HG03103 (cell line): Measurements from ENCODE around the gene IREB2.
"Not testable (repeated sequence)": the region's sequence is repeated elsewhere in the genome, so short reads cannot be mapped to it uniquely, and the experiment has no call there.

ENCODE experiments used
- ATAC-seq: cut with Tn5 transposase; IDR thresholded peaks from one replicate; pipeline ENCODE4 v1.9.1; 2021; ENCODE audit warnings: low read depth; ENCODE audit not compliant: unreplicated experiment

The IREB2 gene

DNA sequence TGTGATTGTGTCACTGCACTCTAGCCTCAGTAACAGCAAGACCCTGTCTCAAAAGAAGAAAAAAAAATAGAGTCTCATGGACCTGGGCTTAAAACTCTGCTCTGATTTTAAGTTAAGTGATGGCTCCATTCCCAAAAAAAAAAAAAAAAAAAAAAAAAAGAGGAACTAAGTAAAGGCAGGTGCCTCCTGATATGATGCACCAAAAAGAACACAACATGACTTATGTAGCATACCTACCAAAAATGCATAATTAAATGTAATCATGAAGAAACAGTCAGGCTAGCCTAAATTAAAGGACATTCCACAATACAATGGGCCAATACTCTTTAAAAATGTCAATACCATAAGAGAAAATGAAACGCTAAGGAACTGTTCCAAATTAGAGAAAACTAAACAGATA, 5.4 kb upstream of the IREB2 start:
- ATAC-seq: no peak

DNA sequence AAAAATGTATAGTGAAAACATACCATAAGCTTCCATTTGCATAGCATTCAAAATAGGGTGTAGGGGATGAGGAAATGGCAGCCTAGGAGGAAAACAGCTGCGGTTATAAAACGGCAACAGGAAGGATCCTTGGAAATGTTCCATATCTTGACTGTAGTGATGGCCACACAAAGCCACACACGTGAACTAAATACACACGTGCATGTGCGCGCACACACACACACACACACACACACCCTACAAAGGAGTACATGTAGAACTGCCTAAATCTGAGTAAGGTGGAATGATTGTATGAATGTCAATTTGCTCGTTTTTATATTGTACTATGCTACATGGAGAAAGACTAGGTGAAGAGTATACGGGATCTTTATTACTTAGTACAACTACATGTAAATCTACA, 3.9 kb upstream of the IREB2 start:
- ATAC-seq: no peak

DNA sequence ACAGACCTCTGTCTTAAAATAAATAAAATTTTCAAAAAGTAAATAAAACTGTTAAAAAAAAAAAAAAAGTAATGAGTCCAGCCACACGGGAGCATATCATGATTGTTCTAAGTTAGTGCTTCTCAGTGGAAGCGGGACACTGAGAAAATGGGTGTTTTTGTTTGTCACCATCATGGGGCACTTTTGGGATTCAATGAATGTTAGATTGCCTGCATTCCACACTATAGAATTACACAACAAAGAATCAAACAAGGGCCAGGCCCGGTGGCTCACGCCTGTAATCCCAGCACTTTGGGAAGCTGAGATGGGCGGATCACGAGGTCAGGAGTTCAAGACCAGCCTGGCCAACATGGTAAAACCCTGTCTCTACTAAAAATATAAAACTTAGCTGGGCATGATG, 3.3 kb upstream of the IREB2 start:
- not testable (repeated sequence) for ATAC-seq

DNA sequence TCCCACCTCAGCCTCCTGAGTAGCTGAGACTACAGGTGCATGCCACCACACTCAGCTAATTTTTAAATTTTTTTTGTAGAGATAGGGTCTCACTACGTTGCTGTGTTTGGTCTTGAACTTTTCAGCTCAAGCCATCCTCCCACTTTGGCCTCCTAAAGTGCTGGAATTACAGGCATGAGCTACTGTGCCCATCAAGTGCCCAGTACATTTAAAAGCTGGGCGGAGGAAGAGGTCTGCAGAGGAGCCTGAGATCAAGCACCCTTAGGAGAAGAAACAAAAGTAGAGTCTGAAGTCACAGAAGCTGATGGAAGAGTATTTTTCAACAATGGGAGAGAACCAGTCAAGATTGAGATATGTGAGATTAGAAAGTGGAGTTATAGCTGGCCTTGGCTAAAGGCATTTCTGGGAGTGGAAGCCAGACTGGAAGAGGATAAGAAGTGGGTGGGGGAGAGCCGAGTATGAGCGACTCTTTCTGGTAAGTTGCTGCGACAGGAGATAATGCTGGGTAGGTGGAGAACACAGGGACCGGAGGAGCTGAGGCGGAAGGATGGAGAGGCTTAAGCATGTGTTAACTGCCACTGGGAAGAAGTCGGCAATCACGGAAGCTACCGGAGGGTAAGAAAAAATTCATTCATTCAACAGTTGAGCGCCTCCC, 782 bp upstream of the IREB2 start:
- ATAC-seq: peak; percentile 10

DNA sequence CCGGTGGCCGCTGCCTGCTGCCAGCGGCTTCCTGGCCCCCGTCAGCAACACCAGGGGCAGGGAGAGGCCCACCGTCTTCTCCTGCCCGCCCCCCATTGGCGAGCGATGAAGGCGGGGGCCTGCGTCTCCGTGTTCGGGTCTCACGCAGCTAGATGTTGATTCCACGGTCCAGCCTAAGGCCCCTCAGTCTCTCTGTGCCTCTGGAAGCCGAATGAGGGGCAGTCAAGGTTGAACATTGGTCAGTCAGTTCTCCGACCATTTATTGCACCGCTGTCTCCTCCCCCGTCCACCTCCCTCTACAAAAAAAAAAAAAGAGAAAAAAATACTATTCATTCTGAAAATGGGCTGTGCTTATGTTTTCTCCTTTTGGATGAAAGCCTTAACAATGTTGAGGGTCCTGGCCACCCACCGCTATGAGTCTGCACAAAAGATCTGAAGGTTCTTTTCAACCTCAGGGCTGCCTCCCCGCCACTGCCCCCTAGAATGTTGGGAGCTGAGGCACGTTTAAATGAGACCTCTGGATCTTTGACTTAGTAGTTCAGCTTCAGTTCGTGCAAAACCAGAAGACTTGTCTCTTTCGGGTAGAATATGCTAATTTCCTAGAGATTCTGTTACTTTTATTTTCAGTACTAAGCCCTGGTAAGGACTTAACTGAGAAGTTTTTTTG, 736 bp downstream of the IREB2 start:
- ATAC-seq: peak; percentile 22

DNA sequence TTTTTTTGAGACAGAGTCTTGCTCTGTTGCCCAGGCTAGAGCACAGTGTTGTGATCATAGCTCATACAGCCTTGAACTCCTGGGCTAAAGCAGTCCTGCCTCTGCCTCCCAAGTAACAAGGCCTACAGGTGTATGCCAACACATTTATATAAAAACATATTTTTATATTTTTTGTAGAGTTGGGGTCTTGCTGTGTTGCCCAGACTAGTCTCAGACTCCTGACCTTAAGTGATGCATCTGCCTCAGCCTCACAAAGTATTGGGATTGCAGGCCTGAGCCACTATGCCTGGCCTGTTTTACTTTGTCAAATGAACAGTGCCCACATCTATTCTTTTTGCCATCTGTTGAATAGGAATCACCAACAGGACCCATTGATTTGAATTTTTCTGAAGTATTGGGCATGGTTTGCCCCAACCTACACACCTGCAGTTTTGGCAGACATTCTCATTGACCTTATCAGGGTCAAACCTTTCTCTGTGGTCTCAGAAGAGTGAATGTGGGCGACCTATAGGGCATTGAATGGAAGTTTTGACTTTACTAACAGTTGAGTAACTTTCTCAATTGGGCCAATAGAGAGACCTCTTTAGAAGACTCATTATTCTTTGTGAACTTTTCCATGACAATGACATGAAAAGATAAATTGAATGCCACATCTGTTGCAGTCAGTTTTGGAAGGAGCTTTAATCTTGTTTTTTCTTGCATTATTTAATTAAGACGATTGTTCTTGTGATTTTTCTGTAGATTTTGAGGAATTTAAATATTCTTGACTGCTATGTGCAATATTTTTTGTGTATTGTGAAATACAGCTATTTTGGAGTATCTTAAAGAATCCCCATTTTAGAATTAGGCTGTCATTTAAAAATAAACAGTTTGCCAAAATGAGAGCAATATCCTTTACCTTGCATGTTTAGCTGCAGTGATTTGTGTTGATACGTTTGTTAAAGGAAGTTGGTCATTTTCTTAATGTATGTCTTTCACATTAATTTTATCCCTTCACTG, 2.7 kb downstream of the IREB2 start:
- no peak for ATAC-seq

DNA sequence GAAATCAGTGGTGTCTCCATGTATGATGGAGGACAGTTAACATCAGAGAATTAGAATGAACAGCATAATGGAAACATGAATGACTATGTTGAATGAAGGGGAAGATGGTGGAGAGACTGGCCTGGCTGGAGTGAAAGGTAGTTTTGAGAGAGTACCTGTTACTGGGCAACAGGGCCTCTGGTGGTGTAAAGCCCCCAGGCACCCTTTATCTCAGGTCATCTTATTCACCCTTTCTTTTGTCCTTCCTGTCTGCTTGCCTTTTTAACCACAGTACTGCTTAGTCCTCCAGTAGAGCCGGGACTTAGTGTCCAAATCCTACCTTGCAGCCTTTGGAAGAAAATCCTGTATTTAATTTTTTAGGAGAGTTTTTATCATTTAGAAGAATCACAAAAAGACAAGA, 6.2 kb downstream of the IREB2 start:
- no peak for ATAC-seq

DNA sequence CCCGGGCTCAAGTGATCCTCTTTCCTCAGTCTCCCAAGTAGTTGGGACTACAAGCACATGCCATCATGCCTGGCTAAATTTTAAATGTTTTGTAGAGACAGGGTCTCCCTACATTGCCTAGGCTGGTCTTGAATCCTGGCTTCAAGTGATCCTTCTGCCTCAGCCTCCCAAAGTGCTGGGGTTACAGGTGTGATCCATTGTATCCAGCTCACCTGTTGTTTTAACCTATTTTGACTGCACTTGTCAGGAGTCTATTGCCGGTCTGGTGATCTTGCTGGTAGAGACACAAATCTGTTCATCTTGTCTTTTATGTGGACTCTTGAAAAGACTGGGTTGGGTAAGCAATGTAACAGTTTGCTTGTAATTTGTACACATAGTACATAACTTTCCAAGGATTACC, 7.9 kb downstream of the IREB2 start:
- ATAC-seq: no peak

DNA sequence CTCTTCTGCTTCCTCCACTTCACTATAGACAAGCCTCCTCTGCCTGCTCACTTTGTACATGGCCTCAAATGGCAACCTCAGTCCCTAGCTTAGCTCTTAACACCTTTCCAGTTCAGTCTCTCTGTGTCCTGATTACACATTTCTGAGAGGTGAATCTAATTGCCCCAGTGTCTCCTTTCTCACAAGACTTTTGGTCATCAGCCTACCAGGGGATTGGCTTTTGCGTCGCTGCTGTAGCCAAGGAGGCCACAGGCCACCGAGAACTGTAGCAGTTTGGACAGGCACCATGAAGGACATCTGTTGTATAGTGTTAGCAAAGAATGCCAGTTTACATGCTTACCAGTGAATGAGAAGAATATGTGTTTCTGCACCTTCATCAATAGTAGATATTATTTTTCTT, 8.5 kb downstream of the IREB2 start:
- no peak for ATAC-seq

DNA sequence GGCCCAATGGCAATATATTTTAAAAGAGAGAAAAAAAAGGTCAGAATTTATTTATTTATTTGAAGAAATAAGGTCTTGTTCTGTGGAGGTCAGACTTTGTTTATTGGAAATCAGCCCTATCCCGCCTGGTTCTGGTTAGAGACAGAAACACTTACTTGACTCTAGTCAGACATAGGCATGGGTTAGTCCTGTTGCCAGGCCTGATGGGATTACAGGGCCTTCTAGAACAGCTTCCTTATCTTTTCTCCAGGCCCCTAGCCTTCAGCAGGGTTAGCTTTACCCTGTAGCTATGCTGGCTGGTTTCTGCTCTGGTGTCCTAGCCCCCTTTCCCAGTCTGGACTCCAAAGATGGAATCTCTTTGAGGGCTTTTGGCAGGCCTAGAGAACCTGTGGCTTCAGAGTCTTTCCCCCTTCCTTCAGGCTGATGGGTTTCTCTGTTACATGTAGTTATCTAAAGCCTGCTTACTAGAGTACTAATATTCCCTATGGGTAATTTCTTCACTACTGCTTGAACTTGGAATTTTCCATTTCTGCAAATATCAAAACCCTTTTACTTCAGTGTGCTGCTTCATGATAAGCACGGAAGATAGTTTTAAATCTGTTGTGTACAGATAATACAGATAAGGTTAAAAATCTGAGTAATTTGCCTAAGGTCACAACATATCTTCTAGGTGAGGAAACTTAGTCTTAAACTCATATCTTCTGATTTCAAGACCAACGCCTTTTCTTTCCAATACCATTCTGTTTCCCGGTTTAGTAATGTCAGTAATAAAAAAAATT, 10.6 kb downstream of the IREB2 start:
- ATAC-seq: no peak

DNA sequence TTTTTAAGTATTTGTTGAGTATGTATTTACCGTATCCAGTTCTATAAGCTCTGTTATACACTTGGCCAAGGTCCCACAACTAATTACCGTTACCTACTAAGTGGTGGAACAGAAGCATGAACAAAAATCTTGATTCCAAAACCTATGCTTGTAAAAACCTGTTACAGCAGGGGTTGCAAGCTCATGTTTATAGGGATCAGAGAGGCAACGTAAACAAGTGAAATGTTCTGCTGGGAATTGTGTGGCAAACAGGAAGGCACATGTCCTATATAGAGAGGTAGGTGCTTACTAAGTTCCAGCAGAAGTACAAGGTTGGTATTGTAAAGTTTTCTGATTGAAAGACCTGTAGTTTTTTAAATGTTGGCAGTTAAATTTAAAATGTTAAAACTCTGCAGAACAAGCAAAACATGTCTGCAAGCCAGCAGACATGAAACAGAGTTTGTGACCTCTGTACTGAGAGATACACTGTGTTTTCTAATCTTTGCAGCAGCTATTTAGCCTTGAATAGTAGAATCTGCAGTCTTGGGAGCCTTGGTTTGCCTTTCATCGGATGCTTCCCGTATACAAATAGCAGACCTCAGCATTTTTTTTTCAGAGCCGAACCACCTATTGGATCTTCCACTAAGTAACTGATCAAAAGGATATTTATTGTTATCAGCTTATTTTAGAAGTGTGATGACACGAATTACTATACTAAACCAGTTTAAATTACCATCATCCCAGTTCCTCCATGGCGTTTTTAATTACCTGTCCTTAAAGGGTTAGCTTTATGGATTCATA, 11.4 kb downstream of the IREB2 start:
- ATAC-seq: no peak

DNA sequence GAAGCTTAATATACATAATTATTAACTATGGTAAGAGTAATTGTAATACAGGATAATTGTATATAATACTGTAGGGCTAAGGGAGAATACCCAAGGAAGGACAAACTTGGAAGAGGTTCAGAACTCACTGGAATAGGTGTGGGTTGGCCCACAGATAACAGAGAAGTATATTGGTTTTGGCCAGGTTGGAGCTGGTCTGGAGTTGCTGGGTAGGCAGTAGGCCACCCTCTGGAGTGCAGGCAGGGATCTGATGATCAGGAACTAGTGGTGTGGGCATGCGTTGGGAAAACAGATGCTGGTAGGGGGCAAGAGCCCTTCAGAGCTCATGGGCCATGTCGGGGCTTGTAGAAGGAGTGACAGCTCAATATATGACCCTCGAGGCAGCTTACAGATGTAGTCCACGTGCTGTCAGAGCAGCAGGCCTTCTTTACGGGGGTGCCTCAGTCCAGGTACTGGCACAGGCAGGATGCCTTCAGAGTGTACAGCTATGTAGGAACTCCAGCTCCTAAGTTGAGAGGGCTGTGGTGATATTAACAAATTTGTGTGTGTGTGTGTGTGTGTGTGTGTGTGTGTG, 12.4 kb downstream of the IREB2 start:
- ATAC-seq: no peak

DNA sequence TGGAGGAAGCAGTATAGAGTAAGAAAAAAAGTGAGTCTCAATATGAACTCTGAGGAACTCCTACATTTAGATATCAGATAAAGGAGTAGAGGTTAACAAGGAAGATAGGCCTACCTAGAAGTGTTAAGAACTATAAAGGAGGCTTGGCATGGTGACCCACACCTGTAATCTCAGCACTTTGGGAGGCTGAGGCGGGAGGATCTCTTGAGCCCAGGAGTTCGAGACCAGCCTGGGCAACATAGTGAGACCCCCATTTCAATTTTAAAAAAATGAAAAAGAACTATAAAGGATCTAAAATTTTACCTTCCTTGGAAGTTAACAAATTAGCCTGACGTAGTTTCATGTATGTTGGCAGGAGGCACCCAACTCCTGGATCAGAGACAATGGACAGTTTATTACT, 14.5 kb downstream of the IREB2 start:
- ATAC-seq: no peak

DNA sequence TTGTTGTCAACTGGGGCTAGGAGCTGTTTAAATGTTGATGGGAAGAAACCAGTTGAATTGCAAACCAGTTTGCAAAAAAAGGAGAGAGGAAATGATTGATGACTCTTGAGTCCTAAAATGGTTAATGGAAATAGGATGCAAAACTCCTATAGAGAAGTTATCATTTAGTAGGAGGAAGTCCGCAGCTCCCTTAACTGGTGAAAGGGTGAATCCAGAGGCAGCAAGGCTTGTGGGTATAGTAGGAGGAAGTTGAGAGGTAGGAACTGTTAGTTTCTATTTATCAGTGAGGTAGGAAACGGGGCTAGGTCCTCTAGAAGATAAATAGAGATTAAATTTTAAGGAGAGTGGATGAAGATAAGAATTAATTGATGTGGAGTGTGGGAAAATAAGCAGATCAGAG, 15.4 kb downstream of the IREB2 start:
- ATAC-seq: no peak

DNA sequence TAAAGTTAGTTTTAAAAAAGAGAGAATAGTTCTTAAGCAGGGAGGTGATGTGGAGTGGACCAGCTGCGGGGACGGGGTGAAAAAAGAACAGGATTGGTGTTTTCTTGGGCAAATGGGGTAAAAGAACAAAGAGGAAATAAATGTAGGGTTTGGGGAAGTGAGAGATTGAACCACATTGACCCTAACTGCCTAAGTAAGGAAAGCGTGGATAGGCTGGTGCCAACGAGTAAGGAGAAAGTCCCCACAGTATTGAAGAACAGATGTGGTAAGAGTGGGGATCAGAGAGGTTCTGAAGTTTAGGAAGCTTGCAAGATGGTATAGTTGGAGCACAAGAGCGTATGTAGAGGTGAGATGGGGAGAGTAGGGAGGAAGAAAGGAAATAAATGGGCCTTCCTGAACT, 17.0 kb downstream of the IREB2 start:
- ATAC-seq: no peak

DNA sequence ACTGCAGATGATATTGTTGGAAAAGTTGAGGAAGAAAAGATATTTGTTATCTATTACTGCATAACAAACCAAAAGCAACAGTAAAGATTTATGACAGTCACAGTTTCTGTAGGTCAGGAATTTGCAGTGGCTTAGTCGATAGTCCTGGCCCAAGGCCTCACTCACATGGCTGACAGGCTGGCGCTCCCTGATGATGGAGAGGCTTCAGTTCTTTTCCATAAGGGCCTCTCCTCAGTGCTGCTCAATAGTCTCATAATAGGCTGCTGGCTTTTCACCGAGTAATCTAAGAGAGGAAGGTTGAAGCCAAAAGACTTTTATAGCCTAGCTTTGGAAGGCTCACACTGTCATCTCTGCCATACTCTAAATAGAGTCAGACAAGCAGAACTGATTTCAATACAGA, 17.7 kb downstream of the IREB2 start:
- ATAC-seq: no peak

DNA sequence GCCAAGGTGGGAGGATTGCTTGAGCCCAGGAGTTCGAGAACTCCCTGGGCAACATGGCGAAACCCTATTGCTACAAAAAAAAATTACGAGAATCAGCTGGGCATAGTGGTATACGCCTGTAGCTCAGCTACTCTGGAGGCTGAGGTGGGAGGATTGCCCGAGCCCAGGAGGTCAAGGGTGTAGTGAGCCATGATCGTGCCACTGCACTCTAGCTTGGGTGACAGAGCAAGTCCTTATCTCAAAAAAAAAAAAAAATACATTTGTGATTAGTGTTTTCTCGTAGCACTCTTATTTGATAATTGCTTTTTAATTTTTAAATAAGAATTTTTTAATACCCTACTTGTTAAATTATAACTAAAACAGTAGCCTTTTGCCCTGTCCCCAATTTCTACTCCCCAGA, 18.4 kb downstream of the IREB2 start:
- ATAC-seq: no peak

DNA sequence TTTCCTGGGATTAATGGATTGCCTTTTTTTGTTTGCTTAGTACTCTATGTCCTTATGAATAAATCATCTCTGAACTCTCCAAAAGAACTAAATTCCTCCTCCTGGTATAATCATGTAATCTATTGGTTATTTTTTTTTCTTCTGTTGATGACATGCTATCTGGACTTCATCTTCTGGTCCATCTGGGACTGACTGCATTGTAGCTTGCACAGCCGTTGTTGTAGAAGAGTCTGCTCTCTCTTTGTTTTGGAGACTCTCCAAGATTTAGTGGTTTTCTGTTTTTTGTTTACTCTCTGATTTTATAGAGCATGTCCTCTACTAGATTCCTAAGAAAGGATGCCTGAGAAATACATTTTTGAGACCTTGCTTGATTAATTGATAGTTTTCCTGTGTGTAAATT, 19.1 kb downstream of the IREB2 start:
- no peak for ATAC-seq

DNA sequence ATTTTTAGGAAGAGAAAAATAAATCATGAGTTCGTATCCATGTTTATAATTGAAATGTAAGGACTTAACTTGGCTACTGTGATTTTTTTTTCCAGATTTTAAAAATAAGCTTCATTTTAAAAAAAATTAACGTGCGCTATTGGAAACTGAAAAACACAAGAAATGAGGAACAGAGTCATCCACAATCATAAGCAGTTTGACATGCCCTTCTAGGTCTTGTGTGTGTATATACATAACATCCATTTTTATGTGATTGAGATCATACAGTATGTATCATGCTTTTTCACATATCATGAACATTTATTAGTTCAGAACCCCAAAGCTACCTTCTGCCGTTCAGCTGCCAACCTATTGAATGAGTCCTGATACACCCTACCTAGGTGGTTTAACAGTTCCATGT, 22.7 kb downstream of the IREB2 start:
- no peak for ATAC-seq
